Activated T-cell treated with anti-CD3 and anti-CD28 coated beads for 4 hours (primary cell): Measurements from ENCODE around the gene CDC42SE2.

Source experiments
- DNase-seq: peaks from one replicate; pipeline ENCODE4 v3.0.0-alpha.2; 2020

Gene CDC42SE2, protein sequence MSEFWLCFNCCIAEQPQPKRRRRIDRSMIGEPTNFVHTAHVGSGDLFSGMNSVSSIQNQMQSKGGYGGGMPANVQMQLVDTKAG

DNA sequence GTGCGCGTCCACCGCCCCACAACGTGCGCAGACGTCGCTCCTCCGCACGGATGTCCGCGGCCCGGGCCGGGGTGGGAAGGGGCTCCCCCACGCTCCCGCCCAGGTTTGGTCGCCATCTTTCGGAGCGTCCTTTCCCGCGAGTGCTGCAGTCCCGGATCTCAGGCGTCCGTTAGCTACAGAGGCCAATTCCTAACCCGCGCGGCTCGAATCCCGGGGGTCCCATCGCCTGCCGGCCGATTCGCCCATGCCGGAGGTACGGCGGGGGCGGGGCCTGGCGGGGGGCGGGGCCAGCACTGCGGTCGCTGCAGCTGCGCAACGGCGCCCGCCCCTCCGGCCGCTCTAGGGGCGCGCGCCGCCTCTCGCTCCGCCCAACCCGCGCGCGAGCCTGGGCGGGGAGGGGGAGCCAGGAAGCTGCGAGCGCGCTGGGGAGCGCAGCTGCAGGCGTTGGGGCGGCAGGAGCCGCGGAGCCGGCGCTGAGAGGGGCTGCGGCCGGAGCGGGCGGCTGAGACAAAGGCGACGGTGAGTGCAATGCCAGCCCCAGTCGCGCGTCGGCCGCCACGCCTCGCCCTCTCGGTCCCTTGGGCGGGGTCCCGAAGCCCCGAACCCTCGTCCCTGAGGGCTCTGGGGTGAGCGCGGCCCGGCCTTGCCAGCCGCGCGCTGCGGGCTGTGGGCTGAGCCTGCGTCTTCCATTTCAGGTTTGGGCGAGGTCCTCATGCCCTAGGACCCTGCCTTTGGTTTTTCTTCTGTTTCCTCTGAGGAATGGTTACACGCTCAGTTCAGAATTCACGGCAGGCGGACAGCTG is at the start of gene CDC42SE2:
Gene CDC42SE2, plus strand, starts transcription at position 406 of the 803 bp plus-strand sequence. CDS start 95,441 bp downstream, outside the sequence.
- peak; percentile 73 for DNase-seq

DNA sequence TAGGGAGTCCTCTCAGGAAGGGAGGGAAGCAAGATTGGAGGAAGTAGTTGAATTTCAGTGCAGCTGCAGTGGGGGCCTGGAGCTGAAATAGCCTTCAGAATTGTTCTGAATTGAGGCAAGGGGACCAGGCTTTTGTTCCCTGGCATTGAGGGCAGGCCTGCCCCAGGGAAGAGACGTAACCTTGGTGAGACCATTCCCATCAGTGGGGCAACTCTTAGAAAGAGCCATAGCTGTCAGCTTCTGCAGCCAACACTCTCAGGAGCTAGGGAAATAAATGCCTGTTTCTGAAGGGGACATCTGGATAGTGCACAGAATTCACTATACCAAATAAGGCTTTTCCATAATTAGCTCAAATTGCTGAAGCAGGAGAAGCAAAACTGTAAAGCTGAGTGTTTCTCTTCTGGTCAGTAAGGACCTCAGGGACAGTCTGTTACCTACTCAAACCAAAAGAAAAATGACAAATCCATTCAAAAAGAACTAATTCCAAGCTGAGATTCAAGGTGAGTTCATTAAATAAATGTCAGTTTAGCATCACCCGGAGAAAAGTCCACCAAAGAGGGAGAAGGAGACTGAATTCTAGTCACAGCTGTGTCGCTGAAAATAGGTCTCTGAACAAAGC is 49.1 kb upstream of the CDC42SE2 start:
- DNase-seq = no peak

DNA sequence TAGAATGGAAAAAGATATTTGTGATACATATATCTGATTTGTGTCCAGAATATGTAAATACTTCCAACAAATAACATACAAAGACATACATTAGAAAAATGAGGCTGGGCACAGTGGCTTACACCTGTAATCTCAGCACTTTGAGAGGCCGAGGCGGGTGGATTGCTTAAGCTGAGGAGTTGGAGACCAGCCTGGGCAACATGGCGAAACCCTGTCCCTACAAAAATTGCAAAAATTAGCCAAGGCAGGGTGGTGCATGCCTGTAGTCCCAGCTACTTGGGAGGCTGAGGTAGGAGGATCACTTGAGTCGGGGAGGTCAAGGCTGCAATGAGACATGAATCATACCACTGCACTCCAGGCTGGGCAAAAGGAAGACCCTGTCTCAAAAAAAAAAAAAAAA is 46.1 kb upstream of the CDC42SE2 start:
- DNase-seq = no peak

DNA sequence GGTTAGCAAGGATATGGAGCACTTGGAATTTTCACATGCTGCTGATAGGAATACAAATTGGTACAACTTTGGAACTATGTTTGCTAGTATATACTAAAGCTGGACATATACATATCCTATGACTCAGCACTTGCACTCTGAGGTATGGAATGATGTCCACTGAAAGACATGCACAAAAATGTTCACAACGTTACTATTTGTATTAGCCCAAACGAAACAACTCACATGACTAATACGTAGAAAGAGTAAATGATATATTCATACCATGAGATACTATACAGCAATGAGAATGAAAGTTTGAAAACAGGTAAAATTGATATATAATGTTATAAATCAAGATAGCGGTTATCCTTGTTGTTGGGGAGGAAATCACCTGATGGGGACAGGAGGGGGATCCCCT is 45.5 kb upstream of the CDC42SE2 start:
- no peak for DNase-seq

DNA sequence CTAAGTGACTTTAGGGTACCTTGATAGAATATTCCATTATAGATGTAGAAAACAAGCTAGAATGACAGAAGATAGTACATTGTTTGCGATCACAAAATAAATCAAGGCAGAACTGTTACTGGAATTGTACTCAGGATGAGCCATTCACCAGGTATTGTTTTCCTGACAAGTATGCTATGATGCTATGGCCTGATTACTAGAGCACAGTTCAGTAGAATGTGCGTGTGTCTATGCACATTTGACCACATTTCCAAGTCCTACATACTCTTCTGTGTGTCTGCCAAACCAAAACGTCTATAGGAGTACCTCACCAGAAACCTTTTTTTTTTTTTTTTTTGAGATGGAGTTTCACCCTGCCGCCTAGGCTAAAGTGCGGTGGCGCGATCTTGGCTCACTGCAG is 43.3 kb upstream of the CDC42SE2 start:
- DNase-seq = no peak

DNA sequence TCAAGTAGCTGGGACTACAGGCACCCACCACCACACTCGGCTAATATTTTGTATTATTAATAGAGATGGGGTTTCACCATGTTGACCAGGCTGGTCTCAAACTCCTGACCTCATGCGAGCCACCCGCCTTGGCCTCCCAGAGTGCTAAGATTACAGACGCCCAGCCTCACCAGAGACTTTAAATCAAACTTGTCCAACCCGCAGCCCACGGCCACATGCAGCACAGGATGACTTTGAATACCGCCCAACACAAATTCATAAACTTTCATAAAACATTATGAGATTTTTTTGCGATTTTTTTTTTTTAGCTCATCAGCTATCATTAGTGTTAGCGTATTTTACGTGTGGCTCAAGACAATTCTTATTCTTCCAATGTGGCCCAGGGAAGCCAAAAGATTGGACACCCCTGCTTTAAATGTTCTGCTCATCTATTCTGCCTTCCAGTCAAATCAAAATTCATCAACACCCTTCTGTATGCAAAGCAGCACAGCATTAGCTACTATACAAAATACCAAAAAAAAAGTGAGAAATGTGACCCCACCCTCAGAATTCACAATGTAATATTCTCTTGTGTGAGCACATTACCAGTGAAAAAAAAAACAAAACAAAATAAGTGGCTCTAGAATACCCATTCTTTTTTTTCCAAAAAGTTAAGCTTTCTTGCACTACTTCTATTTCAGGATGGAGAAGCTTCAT is 42.7 kb upstream of the CDC42SE2 start:
- DNase-seq = no peak

DNA sequence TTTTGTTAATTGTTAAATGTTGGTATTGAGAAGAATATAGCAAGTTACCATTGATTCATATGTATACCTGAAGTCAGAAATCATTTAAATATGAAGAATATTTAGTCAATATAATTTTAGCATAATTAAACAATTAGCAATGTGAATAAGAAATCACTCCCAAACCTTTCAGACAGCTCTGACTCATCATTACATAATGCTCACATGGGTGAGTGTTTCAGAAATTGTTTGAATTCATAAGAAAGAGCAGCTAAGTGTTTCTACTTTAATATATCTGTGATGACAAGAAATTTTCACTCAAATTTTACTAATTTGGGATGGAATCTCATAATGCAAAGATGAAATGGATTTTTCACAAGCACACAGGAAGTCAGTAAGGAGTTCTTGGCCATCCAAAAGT is 42.0 kb upstream of the CDC42SE2 start:
- DNase-seq = no peak

DNA sequence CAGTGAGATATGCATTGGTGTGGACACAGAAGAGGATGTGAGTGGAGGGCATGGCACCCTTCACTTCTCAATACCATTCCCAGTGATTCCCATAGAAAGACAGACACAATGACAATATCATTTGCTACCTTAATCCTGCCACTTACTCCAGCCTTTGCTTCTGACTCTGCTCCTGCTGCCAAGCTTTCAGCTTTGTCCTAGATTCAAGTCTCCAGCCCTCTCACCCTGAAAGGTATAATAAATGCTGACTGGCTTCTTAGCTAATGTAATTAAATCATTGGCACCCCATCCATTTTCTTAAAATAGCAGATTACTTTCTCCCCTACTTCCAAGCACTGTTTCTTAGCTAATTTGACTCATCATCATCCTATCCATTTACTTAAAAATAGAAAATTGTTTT is 41.1 kb upstream of the CDC42SE2 start:
- no peak for DNase-seq

DNA sequence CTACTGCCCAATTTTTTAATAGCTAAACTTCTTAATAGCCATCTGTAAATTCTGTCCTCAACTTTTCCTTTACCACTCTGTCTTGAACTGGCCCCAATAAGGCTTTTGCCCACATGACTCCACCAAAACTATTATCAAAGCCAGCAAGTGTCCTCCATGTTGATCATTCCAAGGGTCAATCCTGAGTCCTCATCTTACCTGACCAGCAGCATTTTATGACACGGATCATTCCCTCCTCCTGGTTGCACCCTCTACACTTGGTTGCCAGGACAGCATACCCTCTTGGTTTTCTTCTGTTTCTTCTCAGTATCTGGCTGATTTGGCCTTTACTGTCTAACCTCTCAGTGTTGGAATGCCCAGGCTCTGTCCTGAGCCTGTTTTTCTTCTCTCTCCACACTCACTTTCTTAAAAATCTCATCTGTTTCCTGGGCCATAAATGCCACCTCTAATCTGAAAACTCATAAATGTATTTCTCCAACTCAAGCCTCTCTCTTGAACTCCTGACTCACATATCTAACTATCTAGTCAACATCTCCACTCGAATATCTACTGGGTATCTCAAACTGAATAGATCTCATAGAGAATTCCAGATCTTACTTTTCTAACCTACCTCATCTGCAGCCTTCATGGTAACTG is 40.0 kb upstream of the CDC42SE2 start:
- no peak for DNase-seq

DNA sequence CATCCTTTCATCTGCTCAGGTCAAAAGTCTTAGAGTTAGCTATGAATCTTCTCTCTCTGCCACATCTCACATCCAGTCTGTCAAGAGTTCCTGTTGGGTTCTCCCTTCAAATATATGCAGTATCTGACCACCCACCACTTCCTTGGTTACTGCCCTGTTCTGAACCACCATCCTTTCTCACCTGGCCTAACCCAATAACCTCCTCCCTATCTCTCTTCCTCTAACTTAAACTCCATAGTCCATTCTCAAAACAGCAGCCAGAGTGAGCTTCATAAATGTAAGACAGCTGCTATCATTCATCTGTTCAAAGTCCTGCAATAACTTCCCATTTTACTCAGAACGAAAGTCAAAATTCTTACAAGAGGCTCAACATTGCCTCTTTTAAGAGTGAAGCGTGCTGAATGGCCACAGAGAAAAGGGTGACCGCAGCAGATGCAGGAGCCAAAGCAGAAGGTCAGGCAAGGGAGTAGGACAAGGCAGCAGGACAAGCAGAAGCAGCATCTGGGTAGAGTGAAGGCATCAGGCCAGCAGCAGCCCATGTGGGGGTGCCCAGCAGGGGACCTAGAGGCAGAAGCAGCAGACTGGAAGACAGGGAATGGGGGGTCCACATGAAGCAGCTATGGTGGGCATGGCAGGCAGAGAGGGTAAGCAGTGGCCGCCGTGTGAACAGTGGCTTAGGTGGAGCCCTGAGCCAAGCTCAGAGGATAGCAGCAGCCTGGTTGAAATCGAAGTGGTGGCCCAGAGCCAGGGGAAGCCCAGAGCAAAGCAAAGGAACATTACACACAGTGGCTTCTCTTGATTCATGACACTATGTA is 39.3 kb upstream of the CDC42SE2 start:
- no peak for DNase-seq

DNA sequence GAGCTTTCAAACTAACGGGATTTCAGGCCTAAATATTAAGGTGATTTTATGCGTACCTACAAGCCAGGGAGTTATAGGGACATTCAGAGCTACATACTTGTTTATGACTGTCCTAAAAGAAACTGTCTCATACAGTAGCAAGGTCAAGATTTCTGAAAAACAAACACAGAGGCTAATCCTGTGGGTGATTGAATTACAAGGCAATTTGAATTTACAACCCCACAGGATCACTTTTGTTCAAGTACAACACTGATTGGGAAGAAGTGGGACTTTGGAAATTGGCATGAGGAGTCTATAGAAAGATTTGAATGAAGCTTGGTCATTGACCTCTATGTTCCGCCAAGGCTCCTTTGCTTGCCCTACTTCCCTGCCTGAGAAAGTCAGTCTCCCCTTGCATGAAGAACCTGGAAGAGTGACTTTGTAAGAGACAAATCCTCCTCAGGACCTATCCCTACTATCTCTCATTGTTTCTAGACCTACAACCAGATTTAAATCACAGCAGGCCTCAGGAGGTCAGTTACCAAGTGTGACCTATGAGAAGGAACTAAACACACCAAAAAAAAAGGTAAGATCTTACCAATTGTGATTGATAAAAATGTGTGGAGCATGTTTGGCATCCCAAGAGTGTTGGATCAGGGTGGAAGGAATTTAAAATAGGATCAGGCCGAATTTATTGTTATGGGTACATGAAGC is 38.4 kb upstream of the CDC42SE2 start:
- DNase-seq = no peak

DNA sequence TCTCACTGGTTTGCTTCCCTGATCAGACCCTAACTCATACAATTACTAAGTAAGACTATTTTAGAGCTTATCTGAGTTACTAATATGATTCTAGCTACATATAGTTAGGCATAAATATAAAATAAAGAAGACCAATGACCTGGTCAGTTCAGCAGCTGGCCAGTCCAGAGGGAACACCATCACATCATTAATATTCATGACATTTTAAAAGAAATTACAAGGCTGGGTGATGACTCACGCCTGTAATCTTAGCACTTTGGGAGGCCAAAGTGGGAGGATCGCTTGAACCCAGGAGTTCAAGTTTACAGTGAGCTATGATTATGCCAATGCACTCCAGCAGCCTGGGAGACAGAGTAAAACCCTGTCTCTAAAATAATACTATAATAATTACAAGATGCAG is 37.0 kb upstream of the CDC42SE2 start:
- no peak for DNase-seq

DNA sequence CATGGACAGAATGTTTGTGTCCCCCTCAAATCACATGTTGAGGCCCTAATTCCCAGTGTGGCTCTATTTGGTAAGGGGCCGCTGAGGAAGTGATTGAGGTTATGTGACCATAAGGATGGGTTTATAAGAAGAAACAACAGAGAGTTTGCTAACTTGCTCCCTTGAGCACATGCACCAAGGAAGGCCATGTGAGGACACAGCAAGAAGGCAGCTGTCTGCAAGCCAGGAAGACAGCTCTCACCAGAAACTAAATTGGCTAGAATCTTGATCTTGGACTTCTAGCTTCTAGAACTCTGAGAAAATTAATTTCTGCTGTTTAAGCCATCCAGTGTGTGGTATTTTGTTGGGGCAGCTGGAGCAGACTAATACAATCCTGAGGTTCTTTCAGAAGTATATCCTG is 35.2 kb upstream of the CDC42SE2 start:
- no peak for DNase-seq

DNA sequence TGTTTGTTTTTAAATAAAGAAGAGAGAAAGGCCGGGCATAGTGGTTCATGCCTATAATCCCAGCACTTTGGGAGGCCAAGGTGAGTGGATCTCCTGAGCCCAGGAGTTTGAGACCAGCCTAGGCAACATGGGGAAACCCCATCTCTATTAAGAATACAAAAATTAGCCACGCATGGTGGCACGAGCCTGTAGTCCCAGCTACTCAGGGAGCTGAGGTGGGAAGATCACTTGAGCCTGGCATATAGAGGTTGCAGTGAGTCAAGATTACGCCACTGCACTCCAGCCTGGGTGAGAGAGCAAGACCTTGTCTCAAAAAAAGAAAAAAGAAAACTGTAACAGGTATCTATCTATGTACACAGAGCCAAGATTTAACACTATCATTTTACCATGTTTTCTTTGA is 34.2 kb upstream of the CDC42SE2 start:
- DNase-seq = no peak

DNA sequence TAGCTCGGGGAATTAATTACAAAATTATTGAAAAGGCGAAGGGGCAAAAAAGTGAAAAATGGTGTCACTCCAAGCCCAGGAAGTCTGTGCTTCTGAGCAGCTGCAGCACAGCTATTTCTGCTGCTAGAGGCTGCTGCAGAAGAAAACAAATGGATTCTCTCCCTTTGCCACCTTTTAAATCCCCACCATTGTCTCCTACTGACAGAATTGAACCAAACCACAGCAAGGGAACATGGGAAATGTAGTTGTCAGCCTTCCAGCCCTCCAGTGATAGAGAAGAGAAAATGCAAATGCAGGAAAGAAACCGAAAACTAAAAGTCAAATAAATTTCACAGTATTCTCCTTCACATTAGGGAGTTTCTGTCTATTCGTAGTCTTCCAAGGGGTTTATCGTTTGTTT is 33.4 kb upstream of the CDC42SE2 start:
- DNase-seq = no peak

DNA sequence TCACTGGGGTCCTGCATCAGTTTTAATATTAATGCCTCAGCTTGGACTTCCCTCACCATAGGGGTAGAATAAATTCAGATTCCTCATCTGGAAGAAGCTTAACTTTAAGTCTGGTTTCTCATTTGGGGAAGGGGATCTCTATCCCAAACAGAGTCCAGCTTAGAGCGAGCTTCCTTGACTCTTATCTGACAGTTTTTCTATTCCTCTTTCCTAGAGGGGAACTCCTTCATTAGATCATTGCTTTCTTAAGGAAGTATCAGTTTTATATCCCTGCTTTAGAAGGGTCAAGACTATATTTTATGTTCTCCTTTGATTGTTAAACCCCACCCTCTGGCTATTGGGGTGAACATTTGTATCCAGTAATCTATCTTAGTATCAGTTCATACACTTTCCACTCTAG is 24.2 kb upstream of the CDC42SE2 start:
- no peak for DNase-seq

DNA sequence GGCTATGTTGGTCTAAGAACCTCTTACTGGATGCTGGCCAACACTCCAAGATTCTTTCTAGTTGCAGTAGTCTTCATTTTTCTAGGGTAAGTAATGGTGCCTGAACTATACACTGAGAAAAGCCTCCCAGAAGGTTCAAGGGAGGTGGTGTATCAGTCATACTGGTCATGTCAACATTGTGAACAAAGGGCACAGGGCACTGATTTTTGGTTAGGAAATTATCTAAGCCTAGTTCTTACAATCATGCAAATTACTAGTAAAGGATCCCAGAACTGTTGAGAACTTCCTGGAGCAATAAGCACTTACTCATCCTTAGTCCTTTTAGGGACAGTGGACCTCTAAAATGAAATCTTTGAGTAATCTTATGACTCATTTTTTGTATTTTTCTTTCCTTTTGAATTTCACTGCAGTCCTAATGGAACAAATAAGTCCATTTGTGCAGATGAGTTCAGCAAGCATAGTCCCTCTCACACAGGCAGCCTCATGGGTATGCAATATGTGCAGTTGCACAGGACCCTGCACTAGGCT is 21.1 kb upstream of the CDC42SE2 start:
- DNase-seq = no peak

DNA sequence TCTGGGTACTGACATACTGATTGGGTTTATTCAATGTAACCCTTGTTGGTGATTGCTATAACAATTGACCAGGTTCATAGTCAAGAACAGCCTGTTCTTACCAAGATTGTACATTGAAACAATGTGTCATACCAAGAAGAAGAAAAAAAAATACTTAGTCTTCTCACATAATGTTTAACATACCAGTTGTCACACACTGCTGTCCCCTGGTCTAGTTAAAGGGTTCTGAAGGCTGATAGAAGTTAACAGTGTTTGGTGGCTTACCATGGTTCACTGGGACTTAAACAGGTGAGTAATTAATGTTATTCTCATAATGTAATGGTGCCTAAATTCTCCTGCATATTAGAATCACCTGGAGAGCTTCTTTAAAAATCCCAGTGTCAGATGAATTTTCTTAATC is 18.5 kb upstream of the CDC42SE2 start:
- no peak for DNase-seq

DNA sequence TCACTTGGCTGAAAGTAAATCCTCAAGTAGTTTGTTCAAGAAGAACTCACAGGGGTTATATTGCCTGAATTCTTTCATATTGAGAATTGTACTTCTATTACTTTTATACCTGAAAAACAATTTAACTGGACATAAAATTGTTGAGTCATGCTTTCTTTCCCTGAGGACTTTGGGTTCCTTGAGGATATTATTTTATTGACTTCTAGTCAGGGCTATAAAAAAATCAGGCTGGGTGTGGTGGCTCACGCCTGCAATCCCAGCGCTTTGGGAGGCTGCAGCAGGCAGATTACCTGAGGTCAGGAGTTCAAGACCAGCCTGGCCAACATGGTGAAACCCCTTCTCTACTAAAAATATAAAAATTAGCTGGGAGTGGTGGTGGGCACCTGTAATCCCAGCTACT is 17.9 kb upstream of the CDC42SE2 start:
- DNase-seq = no peak

DNA sequence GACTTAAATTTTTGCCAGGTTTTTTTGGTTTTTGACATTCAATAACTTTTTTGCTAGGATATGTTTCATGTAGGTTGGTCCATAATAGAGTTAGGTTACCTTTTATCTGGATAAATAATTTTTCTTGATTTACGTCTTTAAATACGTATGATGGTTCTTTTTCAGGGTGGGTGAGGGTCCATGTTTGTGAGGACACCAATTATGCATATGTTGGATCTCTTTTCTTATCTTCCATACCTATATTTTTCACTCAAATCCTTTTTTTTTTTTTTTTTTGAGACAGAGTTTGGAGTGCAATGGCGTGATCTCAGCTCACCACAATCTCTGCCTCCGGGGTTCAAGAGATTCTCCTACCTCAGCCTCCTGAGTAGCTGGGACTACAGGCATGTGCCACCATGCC is 17.3 kb upstream of the CDC42SE2 start:
- DNase-seq = no peak

DNA sequence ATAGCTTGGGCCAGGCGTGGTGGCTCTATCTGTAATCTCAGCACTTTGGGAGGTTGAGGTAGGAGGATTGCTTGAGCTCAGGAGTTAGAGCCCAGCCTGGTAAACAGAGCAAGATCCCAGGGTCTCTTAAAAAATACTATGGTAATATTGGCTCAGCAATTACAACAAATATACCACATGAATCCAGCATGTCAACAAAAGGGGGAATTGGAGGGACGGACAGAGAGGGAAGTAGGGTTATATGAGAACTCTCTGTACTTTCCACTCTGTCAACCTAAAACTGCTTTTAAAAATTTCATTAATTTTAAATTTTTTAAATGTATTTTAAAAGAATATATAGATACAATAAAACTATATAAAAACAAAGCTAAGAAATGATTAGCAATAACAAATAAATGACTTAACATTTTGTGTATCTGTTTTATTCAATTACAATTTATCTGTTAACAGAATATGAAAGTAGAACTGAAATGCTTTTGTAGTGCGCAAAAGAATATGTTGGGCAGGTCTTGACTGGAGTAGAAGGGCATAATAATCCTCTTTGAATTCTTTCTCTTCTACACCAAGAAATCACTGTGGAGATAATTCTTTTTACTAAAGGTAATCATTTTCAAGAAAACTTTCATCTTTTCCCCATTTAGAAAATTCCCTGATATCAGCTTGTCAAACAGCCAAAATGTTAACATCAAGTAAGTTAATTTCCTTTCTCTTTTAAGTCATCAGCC is 12.9 kb upstream of the CDC42SE2 start:
- DNase-seq = no peak
